LNCaP clone FGC (cell line): ENCODE measurements around the gene SLC1A2.

Source experiments
- DNase-seq: peaks from one replicate; pipeline ENCODE4 v3.0.0-alpha.2; 2011; ENCODE audit warnings: low read depth
- H3K4me3 ChIP-seq: 2 replicates; pipeline ENCODE4 v1.5.1; 2011; ENCODE audit warnings: mild to moderate bottlenecking, low read depth, low read length, control low read depth
- CTCF ChIP-seq: IDR thresholded peaks from 2 replicates; pipeline ENCODE4 v1.5.1; 2012; ENCODE audit warnings: mild to moderate bottlenecking; ENCODE audit not compliant: control insufficient read depth, insufficient read depth; ENCODE audit errors: extremely low read depth

Gene SLC1A2

DNA sequence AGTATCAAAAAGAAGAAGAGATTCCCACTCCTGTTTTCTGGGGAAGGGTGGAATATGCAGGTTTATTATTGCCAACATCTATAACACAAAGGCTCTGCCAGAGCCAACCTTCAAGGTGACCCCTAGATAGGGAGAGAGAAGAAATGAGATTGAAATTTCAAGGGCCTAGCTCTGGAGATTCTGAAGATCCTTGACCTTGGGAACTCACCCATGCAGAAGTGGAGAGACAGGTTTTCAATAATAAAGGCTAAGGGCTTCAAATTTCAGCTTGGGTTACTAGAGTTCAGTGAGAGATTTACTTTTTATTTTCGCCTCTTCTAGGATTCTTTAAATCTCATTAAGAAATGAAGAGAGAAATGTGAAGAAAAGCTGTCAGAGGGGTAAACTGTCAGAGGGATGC is 182.0 kb downstream of the SLC1A2 start:
- H3K4me3 ChIP-seq = no peak overlapping the region
- DNase-seq = no peak
- no peak for TF ChIP-seq CTCF

GRCh38 chr11:35236667-35237003 is 182.7 kb downstream of the SLC1A2 start:
- no peak for DNase-seq
- H3K4me3 ChIP-seq = no peak overlapping the region
- TF ChIP-seq CTCF = no peak

DNA sequence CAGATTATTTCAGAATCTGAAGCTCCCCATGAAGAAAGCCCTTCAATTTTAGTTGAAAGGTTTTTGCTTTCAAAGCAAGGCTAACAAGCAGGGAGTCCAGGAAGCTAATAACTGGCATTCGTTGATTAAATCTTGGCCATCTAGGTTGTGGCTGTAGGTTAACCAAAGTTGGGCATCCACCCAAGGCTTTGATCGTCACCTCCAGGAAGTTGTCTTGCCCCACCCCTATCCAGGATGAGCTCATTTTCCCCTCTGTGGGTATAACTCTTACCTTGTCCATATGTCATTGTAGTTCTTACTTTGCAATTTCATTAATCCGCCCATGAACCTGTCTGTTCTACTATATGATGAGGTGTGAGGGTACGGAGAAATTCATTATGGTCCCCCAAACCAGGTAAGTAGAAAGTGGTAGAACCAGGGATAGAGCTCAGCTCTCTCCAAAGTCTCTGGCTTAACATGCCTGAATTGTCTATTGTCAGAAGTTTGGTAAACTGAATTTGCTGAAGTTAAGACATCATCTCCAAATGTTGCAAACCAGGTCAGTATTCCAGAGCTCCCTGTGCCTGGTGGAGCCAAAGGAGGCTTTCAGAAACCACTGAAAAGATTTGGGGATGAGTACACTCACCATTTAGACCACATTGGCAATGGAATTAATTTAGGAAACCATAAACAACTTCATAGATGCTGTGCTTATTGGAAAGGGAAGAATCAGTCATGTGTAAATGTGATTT is 183.3 kb downstream of the SLC1A2 start:
- peak; percentile 48 for DNase-seq
- TF ChIP-seq CTCF = no peak
- H3K4me3 ChIP-seq = no peak overlapping the region

DNA sequence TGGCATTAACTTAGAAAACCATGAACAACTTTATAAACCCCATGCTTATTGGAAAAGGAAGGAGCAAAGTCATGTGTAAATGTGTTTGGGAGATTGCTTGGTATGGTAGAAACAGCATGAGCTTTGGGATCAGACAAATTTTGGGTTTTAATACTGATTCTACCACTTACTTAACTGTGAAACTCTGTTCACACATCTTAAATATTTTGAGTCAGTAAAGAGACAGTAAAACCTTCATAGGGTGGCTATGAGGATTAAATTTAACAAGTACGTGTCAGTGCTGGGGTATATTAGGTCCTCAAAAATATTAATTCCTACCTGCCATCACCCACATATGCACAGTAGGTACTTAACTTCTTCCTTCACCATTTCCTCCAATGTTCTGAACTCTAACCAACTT is 183.9 kb downstream of the SLC1A2 start:
- no peak for DNase-seq
- no peak for TF ChIP-seq CTCF
- no peak overlapping the region for H3K4me3 ChIP-seq

DNA sequence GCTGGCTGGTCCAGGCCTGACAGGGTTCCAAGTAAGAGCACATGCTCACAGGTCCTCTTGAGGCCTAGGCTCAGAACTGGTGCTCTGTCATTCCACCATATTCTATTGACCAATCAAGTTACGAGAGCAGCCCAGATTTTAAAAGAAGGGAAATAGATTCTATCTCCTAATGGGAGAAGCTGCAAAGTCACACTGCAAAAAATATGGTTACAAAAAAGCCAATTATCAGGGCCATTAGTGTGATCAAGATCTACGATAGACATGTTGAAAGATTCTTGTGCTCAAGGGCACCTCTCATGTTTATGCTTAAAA is 184.2 kb downstream of the SLC1A2 start:
- DNase-seq = no peak
- H3K4me3 ChIP-seq = no peak overlapping the region
- TF ChIP-seq CTCF = no peak

DNA sequence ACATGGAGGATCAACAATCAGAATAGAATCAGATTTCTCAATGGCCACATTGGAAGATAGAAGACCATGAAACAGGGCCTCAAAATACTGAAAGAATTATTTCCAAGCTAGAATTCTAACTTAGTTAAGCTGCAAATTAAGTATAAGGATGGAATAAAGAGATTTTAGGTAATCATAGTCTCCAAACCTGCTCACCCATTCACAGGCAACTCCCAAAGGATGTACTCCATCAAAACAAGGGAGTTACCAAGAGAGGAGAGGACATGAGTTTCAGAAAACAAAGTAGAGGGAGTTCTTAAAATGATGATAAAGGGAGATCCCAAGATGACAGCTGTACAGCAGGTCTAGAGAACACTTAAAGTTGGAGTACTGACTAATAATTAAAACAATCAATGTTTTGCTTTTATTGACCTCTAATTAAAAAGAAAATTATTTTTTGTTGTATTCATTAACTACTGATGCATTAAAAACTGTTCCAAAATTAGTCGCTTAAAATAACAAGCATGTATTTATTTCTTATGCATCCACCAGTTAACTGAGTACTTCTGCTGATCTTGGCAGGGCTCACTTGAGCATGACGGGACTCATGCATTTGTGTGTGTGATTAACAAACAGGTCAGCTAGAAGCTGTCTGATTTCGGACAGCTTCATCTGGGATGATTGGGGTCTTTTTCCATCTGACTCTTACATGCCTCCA is 184.8 kb downstream of the SLC1A2 start:
- no peak overlapping the region for H3K4me3 ChIP-seq
- no peak for TF ChIP-seq CTCF
- no peak for DNase-seq

GRCh38 chr11:35233518-35233917 is 185.8 kb downstream of the SLC1A2 start:
- no peak for DNase-seq
- TF ChIP-seq CTCF = no peak
- H3K4me3 ChIP-seq = no peak overlapping the region
